IMR-90 (cell line): ENCODE measurements around the gene CSNK1D.

Experiments
- CEBPB ChIP-seq: IDR thresholded peaks from 2 replicates; pipeline ENCODE4 v1.6.1; 2012; ENCODE audit warnings: low read depth, low read length, improper control_type of control experiment
- CHD1 ChIP-seq: IDR thresholded peaks from 2 replicates; pipeline ENCODE4 v1.6.1; 2012; ENCODE audit warnings: low read depth, low read length, improper control_type of control experiment
- MAFK ChIP-seq: IDR thresholded peaks from 2 replicates; pipeline ENCODE4 v1.6.1; 2012; ENCODE audit warnings: low read depth, low read length, improper control_type of control experiment
- NFE2L2 ChIP-seq: fragments of 150-350 bp; IDR thresholded peaks from 2 replicates; pipeline ENCODE4 v1.6.1; 2016; ENCODE audit warnings: low read depth, mild to moderate bottlenecking, low read length
- POLR2A ChIP-seq: IDR thresholded peaks from 2 replicates; pipeline ENCODE4 v1.6.1; 2012; ENCODE audit warnings: mild to moderate bottlenecking, low read depth, low read length
- RAD21 ChIP-seq: IDR thresholded peaks from 2 replicates; pipeline ENCODE4 v1.6.1; 2012; ENCODE audit warnings: low read length, improper control_type of control experiment
- RCOR1 ChIP-seq: IDR thresholded peaks from 2 replicates; pipeline ENCODE4 v1.6.1; 2012; ENCODE audit warnings: mild to moderate bottlenecking, low read length, improper control_type of control experiment; ENCODE audit not compliant: insufficient replicate concordance
- RFX5 ChIP-seq: IDR thresholded peaks from 2 replicates; pipeline ENCODE4 v1.8.0; 2012; ENCODE audit warnings: low read depth, mild to moderate bottlenecking, low read length, moderate library complexity
- SMC3 ChIP-seq: fragments of 150-350 bp; IDR thresholded peaks from 2 replicates; pipeline ENCODE4 v1.6.1; 2016; ENCODE audit warnings: low read depth, mild to moderate bottlenecking, antibody characterized with exemption, low read length, moderate library complexity
- TF ChIP-seq, protein P1 (sequence below): conservative IDR thresholded peaks from 2 replicates; pipeline ENCODE4 v1.5.1; 2012; ENCODE audit warnings: mild to moderate bottlenecking, low read depth, low read length, improper control_type of control experiment
- TF ChIP-seq, protein P2 (sequence below): fragments of 150-350 bp; IDR thresholded peaks from 2 replicates; pipeline ENCODE4 v1.6.1; 2017; ENCODE audit warnings: mild to moderate bottlenecking, antibody characterized with exemption, low read length, low read depth

DNA sequence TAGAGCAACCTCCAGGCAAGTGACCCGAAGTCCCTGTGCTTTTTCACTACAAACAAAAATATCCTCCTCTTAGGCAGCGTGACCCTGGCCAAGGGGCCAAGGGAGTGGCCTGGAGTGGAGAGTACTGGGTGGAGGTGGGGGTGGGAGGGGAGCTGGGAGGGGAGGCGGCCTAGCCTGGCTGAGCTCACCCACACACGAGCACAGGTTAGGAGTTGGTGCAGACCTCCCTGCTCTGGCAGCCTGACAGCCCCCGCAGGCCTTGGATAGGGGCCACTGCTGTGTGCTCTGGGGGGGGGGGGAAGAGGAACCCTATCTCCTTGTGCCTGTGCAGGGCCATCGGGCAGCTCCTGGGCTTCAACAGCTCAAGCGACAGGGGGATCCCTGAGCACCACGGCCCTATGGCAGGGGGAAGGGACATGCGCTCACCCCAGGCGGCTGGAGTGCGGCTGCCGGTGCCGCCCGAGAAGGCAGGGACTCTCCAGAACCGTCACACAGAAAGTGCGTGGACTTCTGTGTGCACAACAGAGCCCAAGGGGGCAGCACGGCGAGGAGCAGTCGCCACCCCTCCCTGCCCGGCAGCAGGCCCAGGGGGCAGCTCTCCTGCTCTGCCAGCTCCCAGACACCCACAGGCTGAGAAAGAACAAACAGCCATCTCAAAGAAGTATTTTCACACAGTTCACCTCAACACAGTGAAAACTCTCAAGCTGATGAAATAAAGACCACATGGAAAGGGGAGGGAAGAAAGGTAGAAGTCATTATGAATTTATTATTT is 31.4 kb downstream of the CSNK1D start:
- TF ChIP-seq, protein P1, sequence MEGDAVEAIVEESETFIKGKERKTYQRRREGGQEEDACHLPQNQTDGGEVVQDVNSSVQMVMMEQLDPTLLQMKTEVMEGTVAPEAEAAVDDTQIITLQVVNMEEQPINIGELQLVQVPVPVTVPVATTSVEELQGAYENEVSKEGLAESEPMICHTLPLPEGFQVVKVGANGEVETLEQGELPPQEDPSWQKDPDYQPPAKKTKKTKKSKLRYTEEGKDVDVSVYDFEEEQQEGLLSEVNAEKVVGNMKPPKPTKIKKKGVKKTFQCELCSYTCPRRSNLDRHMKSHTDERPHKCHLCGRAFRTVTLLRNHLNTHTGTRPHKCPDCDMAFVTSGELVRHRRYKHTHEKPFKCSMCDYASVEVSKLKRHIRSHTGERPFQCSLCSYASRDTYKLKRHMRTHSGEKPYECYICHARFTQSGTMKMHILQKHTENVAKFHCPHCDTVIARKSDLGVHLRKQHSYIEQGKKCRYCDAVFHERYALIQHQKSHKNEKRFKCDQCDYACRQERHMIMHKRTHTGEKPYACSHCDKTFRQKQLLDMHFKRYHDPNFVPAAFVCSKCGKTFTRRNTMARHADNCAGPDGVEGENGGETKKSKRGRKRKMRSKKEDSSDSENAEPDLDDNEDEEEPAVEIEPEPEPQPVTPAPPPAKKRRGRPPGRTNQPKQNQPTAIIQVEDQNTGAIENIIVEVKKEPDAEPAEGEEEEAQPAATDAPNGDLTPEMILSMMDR = no peak
- no peak for TF ChIP-seq POLR2A
- no peak for TF ChIP-seq RAD21
- TF ChIP-seq CHD1 = no peak
- TF ChIP-seq SMC3 = no peak
- TF ChIP-seq, protein P2, sequence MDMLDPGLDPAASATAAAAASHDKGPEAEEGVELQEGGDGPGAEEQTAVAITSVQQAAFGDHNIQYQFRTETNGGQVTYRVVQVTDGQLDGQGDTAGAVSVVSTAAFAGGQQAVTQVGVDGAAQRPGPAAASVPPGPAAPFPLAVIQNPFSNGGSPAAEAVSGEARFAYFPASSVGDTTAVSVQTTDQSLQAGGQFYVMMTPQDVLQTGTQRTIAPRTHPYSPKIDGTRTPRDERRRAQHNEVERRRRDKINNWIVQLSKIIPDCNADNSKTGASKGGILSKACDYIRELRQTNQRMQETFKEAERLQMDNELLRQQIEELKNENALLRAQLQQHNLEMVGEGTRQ = no peak
- no peak for TF ChIP-seq CEBPB
- no peak for TF ChIP-seq NFE2L2
- TF ChIP-seq RCOR1 = no peak
- no peak for TF ChIP-seq MAFK
- TF ChIP-seq RFX5 = no peak
